Measurements from ENCODE around the gene ASNS. TPM values are rescaled to one million over a fixed set of nuclear protein-coding genes. Genes with fewer than 3 reads are reported as not detected.

The ASNS gene
- total RNA-seq, 1 experiment from 2014 or later: 173 TPM

DNA sequence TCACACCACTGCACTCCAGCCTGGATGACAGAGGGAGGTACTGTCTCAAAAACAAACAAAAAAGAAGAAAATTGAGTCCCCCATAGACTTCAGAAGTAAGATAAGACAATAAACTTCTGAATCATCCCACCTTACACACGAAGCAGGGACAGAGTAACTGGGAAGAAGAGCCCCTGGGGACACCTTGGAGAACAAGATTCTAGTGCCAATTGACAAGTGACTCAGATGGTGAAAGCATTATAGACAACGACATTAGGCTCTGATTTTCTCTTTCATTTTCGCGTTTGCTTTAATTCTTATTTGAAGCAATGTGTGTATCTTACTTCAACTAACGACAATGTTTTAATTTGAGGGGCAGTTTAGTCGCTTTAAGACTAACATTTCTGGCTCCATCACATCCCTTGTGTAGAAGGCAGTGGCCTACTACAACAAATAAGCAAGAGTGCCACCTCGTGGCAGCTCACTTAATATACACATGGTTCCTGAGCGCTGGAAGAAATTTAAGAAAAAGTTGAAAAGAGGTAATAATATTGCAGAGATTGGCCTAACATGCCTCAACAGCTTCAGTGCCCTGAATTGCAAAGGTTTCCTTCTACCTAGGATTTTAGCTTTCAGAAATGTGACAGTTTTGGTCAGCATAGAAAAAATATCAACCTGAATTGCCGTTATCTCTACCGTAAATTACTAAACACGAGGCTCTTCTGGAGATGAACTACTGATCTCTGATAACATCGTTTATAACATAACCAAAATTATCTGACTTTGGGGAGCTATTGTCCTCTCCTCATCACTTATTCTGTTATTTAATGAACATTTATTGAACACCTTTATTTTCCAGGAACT is 36.7 kb downstream of the ASNS start:
- TF ChIP-seq, protein P1, sequence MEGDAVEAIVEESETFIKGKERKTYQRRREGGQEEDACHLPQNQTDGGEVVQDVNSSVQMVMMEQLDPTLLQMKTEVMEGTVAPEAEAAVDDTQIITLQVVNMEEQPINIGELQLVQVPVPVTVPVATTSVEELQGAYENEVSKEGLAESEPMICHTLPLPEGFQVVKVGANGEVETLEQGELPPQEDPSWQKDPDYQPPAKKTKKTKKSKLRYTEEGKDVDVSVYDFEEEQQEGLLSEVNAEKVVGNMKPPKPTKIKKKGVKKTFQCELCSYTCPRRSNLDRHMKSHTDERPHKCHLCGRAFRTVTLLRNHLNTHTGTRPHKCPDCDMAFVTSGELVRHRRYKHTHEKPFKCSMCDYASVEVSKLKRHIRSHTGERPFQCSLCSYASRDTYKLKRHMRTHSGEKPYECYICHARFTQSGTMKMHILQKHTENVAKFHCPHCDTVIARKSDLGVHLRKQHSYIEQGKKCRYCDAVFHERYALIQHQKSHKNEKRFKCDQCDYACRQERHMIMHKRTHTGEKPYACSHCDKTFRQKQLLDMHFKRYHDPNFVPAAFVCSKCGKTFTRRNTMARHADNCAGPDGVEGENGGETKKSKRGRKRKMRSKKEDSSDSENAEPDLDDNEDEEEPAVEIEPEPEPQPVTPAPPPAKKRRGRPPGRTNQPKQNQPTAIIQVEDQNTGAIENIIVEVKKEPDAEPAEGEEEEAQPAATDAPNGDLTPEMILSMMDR (conservative IDR thresholded peaks at IDR 0.05): peak; percentile 83
- no peak for TF ChIP-seq EZH2 (IDR thresholded peaks at IDR 0.05; ENCODE audit: low read depth)
- Histone ChIP-seq H2AFZ (no peak overlapping the region), H3K4me1 (replicated peaks; ENCODE audit: insufficient read depth) (no peaks in the 10 kb centered on the region), H3K9me2 (ENCODE audit: insufficient read depth) (no peaks in the 10 kb centered on the region), H3K27me3 (ENCODE audit: insufficient read depth, low read depth) (peaks cover 42% of the 10 kb centered on the region), H3K79me2 (ENCODE audit: low read depth) (no peaks in the 10 kb centered on the region), H3K4me2 (no peak overlapping the region), H3F3A (ENCODE audit: insufficient read depth, low read depth) (no peaks in the 10 kb centered on the region), H3K4me3 (no peak overlapping the region), H4K20me1 (ENCODE audit: insufficient read depth) (no peaks in the 10 kb centered on the region), H3K36me3 (ENCODE audit: low read depth) (no peaks in the 10 kb centered on the region), H3K9me3 (ENCODE audit: insufficient read depth, low read depth) (no peaks in the 10 kb centered on the region), H3K27ac (no peak overlapping the region)
- DNase-seq: peak; percentile 42 to 51
- CTCF ChIA-PET: interaction anchor here (0.9 kb wide), 1 partner anchor 14 kb away, joined by 3 read pairs; no protein-coding TSS in a partner anchor
- BruUV-seq (replicated peaks): no TSS peak
- POLR2A ChIA-PET (ENCODE audit: unreplicated experiment): interaction anchor here (0.7 kb wide), 1 partner anchor 37 kb away, joined by 6 read pairs; no protein-coding TSS in a partner anchor
- intact Hi-C loops (cut with micrococcal nuclease; ENCODE audit: unreplicated experiment): loop anchor here (2.0 to 5.0 kb wide), 2 partner anchors 688 to 731 kb away; no protein-coding TSS in a partner anchor

DNA sequence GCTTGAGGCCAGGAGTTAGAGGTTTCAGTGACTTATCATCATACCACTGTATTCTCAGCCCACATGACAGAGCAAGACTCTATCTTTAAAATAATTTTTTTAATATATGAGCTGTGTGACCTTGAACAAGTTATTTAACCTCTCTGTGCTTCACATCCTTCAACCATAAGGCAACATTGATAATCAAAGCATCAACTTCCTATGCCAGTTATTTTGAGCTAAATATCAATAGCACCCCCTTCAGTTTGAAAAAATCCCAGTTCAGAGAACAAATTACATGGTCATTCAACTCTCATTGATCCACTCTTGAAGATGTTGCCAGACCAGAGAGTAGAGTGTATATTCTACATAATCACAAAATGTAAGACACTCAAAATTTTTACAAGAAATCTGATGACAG is 53.0 kb downstream of the ASNS start:
- no TSS peak for BruUV-seq (replicated peaks)
- ChIA-PET POLR2A (ENCODE audit: unreplicated experiment) (interaction anchor here (0.8 kb wide), 1 partner anchor 251 kb away, joined by 3 read pairs; no protein-coding TSS in a partner anchor), CTCF (no interaction called here)
- Histone ChIP-seq H4K20me1 (ENCODE audit: insufficient read depth) (no peaks in the 10 kb centered on the region), H3K27me3 (ENCODE audit: insufficient read depth, low read depth) (no peaks in the 10 kb centered on the region), H3K36me3 (ENCODE audit: low read depth) (no peaks in the 10 kb centered on the region), H2AFZ (no peak overlapping the region), H3K27ac (no peak overlapping the region), H3K9me3 (ENCODE audit: insufficient read depth, low read depth) (no peaks in the 10 kb centered on the region), H3K4me1 (replicated peaks; ENCODE audit: insufficient read depth) (no peaks in the 10 kb centered on the region), H3K9me2 (ENCODE audit: insufficient read depth) (no peaks in the 10 kb centered on the region), H3K79me2 (ENCODE audit: low read depth) (no peaks in the 10 kb centered on the region), H3K4me2 (no peak overlapping the region), H3K4me3 (no peak overlapping the region), H3F3A (ENCODE audit: insufficient read depth, low read depth) (no peaks in the 10 kb centered on the region)
- intact Hi-C loops (cut with micrococcal nuclease; ENCODE audit: unreplicated experiment): no loop called here
- TF ChIP-seq, protein P1 (conservative IDR thresholded peaks at IDR 0.05): no peak
- no peak for TF ChIP-seq EZH2 (IDR thresholded peaks at IDR 0.05; ENCODE audit: low read depth)
- no peak for DNase-seq

DNA sequence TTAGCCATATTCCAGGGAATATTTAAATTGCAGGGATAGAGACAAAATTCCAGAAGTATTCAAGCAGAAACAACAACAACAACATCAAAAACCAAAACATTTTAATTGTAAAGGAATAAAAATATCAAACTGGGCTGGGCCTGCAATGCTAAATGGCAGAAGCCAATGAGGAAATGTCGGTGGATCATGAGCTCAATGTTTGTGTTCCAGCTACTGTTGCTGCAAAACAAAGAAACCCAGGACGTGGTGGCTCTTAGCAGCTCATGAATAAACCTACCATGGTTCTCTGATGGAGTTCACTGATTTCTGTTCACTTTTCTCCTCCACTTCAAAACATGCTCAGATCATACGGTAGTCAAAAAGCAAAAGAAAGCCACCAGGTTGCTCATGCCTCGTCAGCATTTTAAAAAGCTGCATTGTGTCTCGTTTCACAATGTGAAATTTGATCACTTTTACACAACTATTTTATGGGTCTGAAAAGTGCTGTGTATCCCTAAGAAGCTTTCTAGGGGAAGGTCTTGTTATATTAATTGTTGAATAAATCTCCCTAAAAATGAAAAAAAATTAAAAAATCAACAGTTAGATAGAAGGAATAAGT is 54.0 kb downstream of the ASNS start:
- Histone ChIP-seq H4K20me1 (ENCODE audit: insufficient read depth) (no peaks in the 10 kb centered on the region), H2AFZ (no peak overlapping the region), H3K27me3 (ENCODE audit: insufficient read depth, low read depth) (no peaks in the 10 kb centered on the region), H3K4me2 (no peak overlapping the region), H3F3A (ENCODE audit: insufficient read depth, low read depth) (no peaks in the 10 kb centered on the region), H3K79me2 (ENCODE audit: low read depth) (no peaks in the 10 kb centered on the region), H3K4me1 (replicated peaks; ENCODE audit: insufficient read depth) (no peaks in the 10 kb centered on the region), H3K27ac (no peak overlapping the region), H3K4me3 (no peak overlapping the region), H3K9me2 (ENCODE audit: insufficient read depth) (no peaks in the 10 kb centered on the region), H3K9me3 (ENCODE audit: insufficient read depth, low read depth) (no peaks in the 10 kb centered on the region), H3K36me3 (ENCODE audit: low read depth) (no peaks in the 10 kb centered on the region)
- no TSS peak for BruUV-seq (replicated peaks)
- ChIA-PET CTCF (no interaction called here), POLR2A (ENCODE audit: unreplicated experiment) (no interaction called here)
- no peak for TF ChIP-seq EZH2 (IDR thresholded peaks at IDR 0.05; ENCODE audit: low read depth)
- TF ChIP-seq, protein P1 (conservative IDR thresholded peaks at IDR 0.05): no peak
- no peak for DNase-seq
- intact Hi-C loops (cut with micrococcal nuclease; ENCODE audit: unreplicated experiment): no loop called here

Other genes with a start within 250 kb of the ASNS start
- gene TAC1, start 140.3 kb downstream of the ASNS start, total RNA-seq (2021): not detected in 2 replicates
- not detected in 2 replicates for gene OCM2, start 117.8 kb upstream of the ASNS start, total RNA-seq (2021)
- 33.3 and 37.1 TPM in 2 replicates for gene LMTK2, start 234.5 kb upstream of the ASNS start, total RNA-seq (2021)

Measured in PC-9 (cell line).